HEK293T (cell line): Measurements from ENCODE around the gene CFAP100.

Experiments used
- CTCF ChIA-PET: fragments of 350-600 bp; formaldehyde crosslinking; extraction: SDS; loops from one replicate; lab custom pipeline; 2021; ENCODE audit warnings: antibody characterized with exemption, inconsistent platforms; lab: Yijun Ruan, JAX
- POLR2A ChIA-PET: fragments of 350-600 bp; formaldehyde crosslinking; extraction: SDS; loops from one replicate; lab custom pipeline; 2020; ENCODE audit warnings: antibody characterized with exemption, inconsistent platforms; lab: Yijun Ruan, JAX
- DNase-seq: peaks from one replicate; pipeline ENCODE4 v3.0.0; 2012; ENCODE audit warnings: mixed read lengths; ENCODE audit errors: extremely low spot score
- ARNT ChIP-seq: fragments of 450-650 bp; IDR thresholded peaks from 2 replicates; pipeline ENCODE4 v1.6.1; 2017; ENCODE audit warnings: mild to moderate bottlenecking
- BHLHE40 ChIP-seq: fragments of 450-650 bp; IDR thresholded peaks from 2 replicates; pipeline ENCODE4 v1.6.1; 2016; ENCODE audit warnings: mild to moderate bottlenecking, moderate library complexity, borderline replicate concordance
- CTBP1 ChIP-seq: fragments of 450-650 bp; IDR thresholded peaks from 2 replicates; pipeline ENCODE4 v1.6.1; 2016; ENCODE audit warnings: borderline replicate concordance
- ELF4 ChIP-seq: fragments of 450-650 bp; IDR thresholded peaks from 2 replicates; pipeline ENCODE4 v1.6.1; 2017; ENCODE audit warnings: antibody characterized with exemption
- FOXA1 ChIP-seq: fragments of 450-650 bp; IDR thresholded peaks from 2 replicates; pipeline ENCODE4 v1.6.1; 2016; ENCODE audit warnings: mild to moderate bottlenecking
- FOXK2 ChIP-seq: fragments of 450-650 bp; IDR thresholded peaks from 2 replicates; pipeline ENCODE4 v1.6.1; 2016; ENCODE audit warnings: mild to moderate bottlenecking
- FOXM1 ChIP-seq: fragments of 450-650 bp; IDR thresholded peaks from 2 replicates; pipeline ENCODE4 v1.6.1; 2017; ENCODE audit warnings: mild to moderate bottlenecking, borderline replicate concordance
- HDGF ChIP-seq: fragments of 450-650 bp; IDR thresholded peaks from 2 replicates; pipeline ENCODE4 v1.6.1; 2017; ENCODE audit warnings: antibody characterized with exemption, borderline replicate concordance
- L3MBTL2 ChIP-seq: fragments of 450-650 bp; conservative IDR thresholded peaks from 2 replicates; pipeline ENCODE4 v1.6.1; 2016; ENCODE audit warnings: mild to moderate bottlenecking
- LEF1 ChIP-seq: fragments of 450-650 bp; IDR thresholded peaks from 2 replicates; pipeline ENCODE4 v1.6.1; 2017; ENCODE audit warnings: mild to moderate bottlenecking, borderline replicate concordance
- NFRKB ChIP-seq: fragments of 450-650 bp; IDR thresholded peaks from 2 replicates; pipeline ENCODE4 v1.6.1; 2016; ENCODE audit warnings: mild to moderate bottlenecking, moderate library complexity
- PKNOX1 ChIP-seq: fragments of 450-650 bp; IDR thresholded peaks from 2 replicates; pipeline ENCODE4 v1.6.1; 2016
- SP1 ChIP-seq: fragments of 450-650 bp; IDR thresholded peaks from 2 replicates; pipeline ENCODE4 v1.6.1; 2017
- SUZ12 ChIP-seq: fragments of 450-650 bp; IDR thresholded peaks from 2 replicates; pipeline ENCODE4 v1.6.1; 2016; ENCODE audit warnings: mild to moderate bottlenecking
- TARDBP ChIP-seq: fragments of 450-650 bp; IDR thresholded peaks from 2 replicates; pipeline ENCODE4 v1.6.1; 2016
- ZNF384 ChIP-seq: fragments of 450-650 bp; IDR thresholded peaks from 2 replicates; pipeline ENCODE4 v1.6.1; 2016

The CFAP100 gene

GRCh38 chr3:126439968-126440708 lies 45.4 kb downstream of the CFAP100 start:
- ChIA-PET POLR2A (no interaction called here), CTCF (interaction anchor here (0.6 kb wide), 1 partner anchor 1290 kb away, joined by 4 read pairs; no protein-coding TSS in a partner anchor)
- DNase-seq, result no peak
- TF ChIP-seq FOXM1, result no peak
- TF ChIP-seq TARDBP, result no peak
- TF ChIP-seq ZNF384, result no peak
- no peak for TF ChIP-seq HDGF
- no peak for TF ChIP-seq ARNT
- TF ChIP-seq L3MBTL2, result no peak
- no peak for TF ChIP-seq SP1
- TF ChIP-seq FOXK2, result no peak
- no peak for TF ChIP-seq CTBP1
- no peak for TF ChIP-seq BHLHE40
- no peak for TF ChIP-seq FOXA1
- no peak for TF ChIP-seq NFRKB
- no peak for TF ChIP-seq LEF1
- no peak for TF ChIP-seq PKNOX1
- no peak for TF ChIP-seq SUZ12
- TF ChIP-seq ELF4, result no peak

GRCh38 chr3:126440709-126440995 lies 45.9 kb downstream of the CFAP100 start:
- no peak for TF ChIP-seq ZNF384
- POLR2A ChIA-PET, result no interaction called here
- DNase-seq, result no peak
- CTCF ChIA-PET, result interaction anchor here (0.6 kb wide), 1 partner anchor 1289 kb away, joined by 4 read pairs; no protein-coding TSS in a partner anchor

- ChIA-PET POLR2A (no interaction called here), CTCF (interaction anchor here (0.6 kb wide), 1 partner anchor 1288 kb away, joined by 4 read pairs; no protein-coding TSS in a partner anchor)
Observed at GRCh38 chr3:126441256-126441880, 46.7 kb downstream of the CFAP100 start.

GRCh38 chr3:126442094-126442855 lies 47.6 kb downstream of the CFAP100 start:
- ChIA-PET CTCF (no interaction called here), POLR2A (no interaction called here)
- TF ChIP-seq PKNOX1 (no peak), LEF1 (no peak), NFRKB (no peak), CTBP1 (no peak), FOXA1 (no peak), SP1 (no peak)
- DNase-seq, result no peak

More at GRCh38 chr3:126441256-126441880, 46.7 kb downstream of the CFAP100 start:
- TF ChIP-seq FOXM1 (no peak), SP1 (no peak), NFRKB (no peak), FOXA1 (no peak), LEF1 (no peak), FOXK2 (no peak), ELF4 (no peak), BHLHE40 (no peak), ARNT (no peak), PKNOX1 (no peak), TARDBP (no peak), CTBP1 (no peak), SUZ12 (no peak), ZNF384 (no peak), HDGF (no peak), L3MBTL2 (no peak)
- no peak for DNase-seq

GRCh38 chr3:126442856-126443242 lies 48.1 kb downstream of the CFAP100 start:
- CTCF ChIA-PET, result no interaction called here
- POLR2A ChIA-PET, result no interaction called here
- TF ChIP-seq NFRKB (no peak), CTBP1 (no peak)
- DNase-seq, result no peak

- ChIA-PET POLR2A (no interaction called here), CTCF (no interaction called here)
- TF ChIP-seq BHLHE40 (no peak), SP1 (no peak), FOXA1 (no peak), PKNOX1 (no peak), ELF4 (no peak), HDGF (no peak), NFRKB (no peak), L3MBTL2 (no peak), CTBP1 (no peak), ZNF384 (no peak), FOXM1 (no peak), ARNT (no peak), TARDBP (no peak), SUZ12 (no peak)
Observed at GRCh38 chr3:126445506-126445905, 50.8 kb downstream of the CFAP100 start.

More at GRCh38 chr3:126445506-126445905, 50.8 kb downstream of the CFAP100 start:
- no peak for DNase-seq
